Tibial nerve (tissue), 4 donors: ENCODE results near the gene MUC5AC. TPM values are rescaled to one million over a fixed set of nuclear protein-coding genes. Genes with fewer than 3 reads are reported as not detected.
"Not testable (repeated sequence)": the region's sequence is repeated elsewhere in the genome, so short reads cannot be mapped to it uniquely, and the experiment has no call there.

Experiments
- DNase-seq, 2 donors: peaks; one replicate each; pipeline ENCODE4 v3.0.0-alpha.2; 2019; ENCODE audit warnings: low spot score in 2 of 2
- H3K27ac ChIP-seq, 4 donors: fragments of 200-600 bp; sonication (generic) in 3 of 4; one replicate each; pipeline ENCODE4 v1.5.1; 2017 to 2019; ENCODE audit warnings: mild to moderate bottlenecking in 1 of 4
- H3K27me3 ChIP-seq, 2 donors: fragments of 200-600 bp; sonication (generic) in 1 of 2; one replicate each; pipeline versions ENCODE4 v1.5.1 to v1.6.0; 2017 to 2019
- H3K36me3 ChIP-seq, 3 donors: fragments of 200-600 bp; sonication (generic); one replicate each; pipeline ENCODE4 v1.5.1; 2018 to 2019
- H3K4me1 ChIP-seq, 4 donors: fragments of 200-600 bp; sonication (generic) in 3 of 4; one replicate each; pipeline ENCODE4 v1.5.1; 2017 to 2019
- H3K4me3 ChIP-seq, 4 donors: fragments of 200-600 bp; sonication (generic) in 3 of 4; one replicate each; pipeline ENCODE4 v1.5.1; 2017 to 2019; ENCODE audit warnings: mild to moderate bottlenecking in 1 of 4, moderate library complexity in 1 of 4
- H3K9me3 ChIP-seq, 4 donors: fragments of 200-600 bp; sonication (generic) in 3 of 4; one replicate each; pipeline ENCODE4 v1.5.1; 2017 to 2019
- EP300 ChIP-seq, 2 donors: sonication (generic); formaldehyde crosslinking; IDR thresholded peaks; one replicate each; pipeline ENCODE4 v1.6.1; 2017; ENCODE audit warnings: antibody characterized with exemption in 2 of 2, mild to moderate bottlenecking in 1 of 2
- POLR2A ChIP-seq, 2 donors: fragments of 450-650 bp; IDR thresholded peaks; one replicate each; pipeline ENCODE4 v1.6.1; 2017; ENCODE audit warnings: antibody characterized with exemption in 2 of 2, mild to moderate bottlenecking in 2 of 2, moderate library complexity in 2 of 2
- WGBS, 2 donors: methylation state at CpG; one replicate each; pipeline ENCODE4 v1.1.5; 2018; 5-methylcytosine and 5-hydroxymethylcytosine counted together
- total RNA-seq, 4 donors: library from RNA; depleted of rRNA; stranded (reverse); fragments of >200 nt; gene quantifications; one replicate each; pipeline ENCODE4 v1.1.0, GENCODE V29; 2016
- TF ChIP-seq, protein P1 (sequence below), 5 experiments: fragments of 200-600 bp in 3 of 5; fragments of 450-650 bp in 2 of 5; sonication (generic) in 3 of 5; IDR thresholded peaks; one replicate each; pipeline ENCODE4 v1.5.1; 2016 to 2019; ENCODE audit warnings: antibody characterized with exemption in 5 of 5, mild to moderate bottlenecking in 3 of 5, moderate library complexity in 2 of 5

The MUC5AC gene
- total RNA-seq, 4 donors from 2014 or later, result not detected

DNA sequence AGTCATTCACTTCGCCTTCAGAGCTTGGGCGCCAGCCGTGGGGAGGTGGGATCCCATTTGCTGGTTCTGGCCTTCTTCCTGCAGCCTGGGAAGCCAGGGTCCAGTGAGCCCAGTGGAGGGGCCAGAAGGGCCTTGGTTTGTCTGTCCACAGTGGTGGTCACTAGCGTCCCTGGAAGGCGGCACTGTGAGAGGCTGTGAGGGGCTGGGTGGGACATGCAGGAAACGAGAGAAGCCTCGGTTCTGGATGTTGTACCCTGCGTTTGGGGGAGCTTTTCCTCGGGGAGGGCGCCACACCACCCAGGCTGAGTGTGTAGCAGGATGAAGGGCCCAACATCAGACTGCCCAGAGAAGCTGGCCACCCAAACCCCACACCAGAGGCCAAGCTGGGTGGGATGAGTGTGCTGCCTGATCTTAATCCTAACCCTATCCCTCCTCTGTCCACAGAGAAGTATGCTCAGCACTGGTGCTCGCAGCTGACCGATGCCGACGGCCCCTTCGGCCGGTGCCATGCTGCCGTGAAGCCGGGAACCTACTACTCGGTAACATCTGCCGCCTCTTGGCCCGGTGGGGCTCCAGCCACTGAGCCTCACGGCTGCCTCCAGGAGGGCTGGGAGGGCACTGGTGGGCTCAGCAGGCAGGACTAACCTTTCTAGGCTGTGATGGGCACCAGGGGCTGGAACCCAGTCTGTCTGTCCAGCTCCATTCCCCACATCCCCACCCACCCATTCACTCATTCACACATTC is 14.4 kb downstream of the MUC5AC start:
- DNase-seq, result no peak
- no peaks in the 10 kb centered on the region for H3K36me3 ChIP-seq
- no peaks in the 10 kb centered on the region for H3K27me3 ChIP-seq
- TF ChIP-seq, protein P1, sequence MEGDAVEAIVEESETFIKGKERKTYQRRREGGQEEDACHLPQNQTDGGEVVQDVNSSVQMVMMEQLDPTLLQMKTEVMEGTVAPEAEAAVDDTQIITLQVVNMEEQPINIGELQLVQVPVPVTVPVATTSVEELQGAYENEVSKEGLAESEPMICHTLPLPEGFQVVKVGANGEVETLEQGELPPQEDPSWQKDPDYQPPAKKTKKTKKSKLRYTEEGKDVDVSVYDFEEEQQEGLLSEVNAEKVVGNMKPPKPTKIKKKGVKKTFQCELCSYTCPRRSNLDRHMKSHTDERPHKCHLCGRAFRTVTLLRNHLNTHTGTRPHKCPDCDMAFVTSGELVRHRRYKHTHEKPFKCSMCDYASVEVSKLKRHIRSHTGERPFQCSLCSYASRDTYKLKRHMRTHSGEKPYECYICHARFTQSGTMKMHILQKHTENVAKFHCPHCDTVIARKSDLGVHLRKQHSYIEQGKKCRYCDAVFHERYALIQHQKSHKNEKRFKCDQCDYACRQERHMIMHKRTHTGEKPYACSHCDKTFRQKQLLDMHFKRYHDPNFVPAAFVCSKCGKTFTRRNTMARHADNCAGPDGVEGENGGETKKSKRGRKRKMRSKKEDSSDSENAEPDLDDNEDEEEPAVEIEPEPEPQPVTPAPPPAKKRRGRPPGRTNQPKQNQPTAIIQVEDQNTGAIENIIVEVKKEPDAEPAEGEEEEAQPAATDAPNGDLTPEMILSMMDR (IDR thresholded peaks at IDR 0.05), result no peak
- TF ChIP-seq POLR2A (IDR thresholded peaks at IDR 0.05), result no peak
- no peak for TF ChIP-seq EP300 (IDR thresholded peaks at IDR 0.05)
- WGBS, 2 donors, result 90 to 94% methylated on average over 15 to 21 of the region's 22 CpGs
- no peak overlapping the region for H3K4me3 ChIP-seq
- H3K27ac ChIP-seq, result no peak overlapping the region
- H3K4me1 ChIP-seq, result no peaks in the 10 kb centered on the region
- peaks cover 0 to 10% (median 0%) of the 10 kb centered on the region in 4 donors for H3K9me3 ChIP-seq

DNA sequence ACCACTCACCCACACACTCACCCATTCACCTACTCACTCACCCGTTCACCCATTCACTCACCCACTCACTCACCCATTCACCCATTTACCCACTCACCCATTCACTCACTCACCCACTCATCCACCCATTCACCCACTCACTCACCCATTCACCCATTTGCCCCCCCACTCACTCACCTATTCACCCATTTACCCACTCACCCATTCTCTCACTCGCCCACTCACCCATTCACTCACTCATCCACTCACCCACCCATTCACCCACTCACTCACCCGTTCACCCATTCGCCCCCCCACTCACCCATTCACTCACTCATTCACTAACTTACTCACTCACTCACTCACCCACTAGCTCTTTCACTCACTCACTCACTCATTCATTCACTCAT is 15.0 kb downstream of the MUC5AC start:
- Histone ChIP-seq H3K27me3 (no peaks in the 10 kb centered on the region), H3K27ac (no peak overlapping the region), H3K36me3 (no peaks in the 10 kb centered on the region), H3K4me1 (no peaks in the 10 kb centered on the region), H3K4me3 (no peak overlapping the region), H3K9me3 (peaks cover 0 to 10% (median 0%) of the 10 kb centered on the region in 4 donors)
- DNase-seq, result no peak
- 77% methylated on average over 4 of the region's 4 CpGs for WGBS, 2 donors
- TF ChIP-seq EP300 (IDR thresholded peaks at IDR 0.05), result no peak
- TF ChIP-seq, protein P1 (IDR thresholded peaks at IDR 0.05), result no peak
- TF ChIP-seq POLR2A (IDR thresholded peaks at IDR 0.05), result no peak

DNA sequence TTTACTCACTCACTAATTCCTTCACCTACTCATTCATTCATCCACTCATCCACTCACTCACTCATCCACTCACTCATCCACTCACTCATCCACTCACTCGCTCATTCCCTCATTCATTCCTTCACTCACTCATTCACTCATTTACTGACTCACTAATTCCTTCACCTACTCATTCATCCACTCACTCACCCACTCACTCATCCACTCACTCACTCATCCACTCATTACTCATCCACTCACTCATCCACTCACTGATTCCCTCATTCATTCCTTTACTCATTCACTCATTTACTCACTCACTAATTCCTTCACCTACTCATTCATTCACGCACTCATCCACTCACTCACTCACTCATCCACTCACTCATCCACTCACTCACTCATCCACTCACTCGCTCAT is 15.6 kb downstream of the MUC5AC start:
- H3K36me3 ChIP-seq, DNase-seq, H3K27me3 ChIP-seq, H3K27ac ChIP-seq, H3K4me1 ChIP-seq, H3K4me3 ChIP-seq, H3K9me3 ChIP-seq: not testable (repeated sequence)
- WGBS, 2 donors, result 89 to 97% methylated on average over 3 of the region's 3 CpGs

DNA sequence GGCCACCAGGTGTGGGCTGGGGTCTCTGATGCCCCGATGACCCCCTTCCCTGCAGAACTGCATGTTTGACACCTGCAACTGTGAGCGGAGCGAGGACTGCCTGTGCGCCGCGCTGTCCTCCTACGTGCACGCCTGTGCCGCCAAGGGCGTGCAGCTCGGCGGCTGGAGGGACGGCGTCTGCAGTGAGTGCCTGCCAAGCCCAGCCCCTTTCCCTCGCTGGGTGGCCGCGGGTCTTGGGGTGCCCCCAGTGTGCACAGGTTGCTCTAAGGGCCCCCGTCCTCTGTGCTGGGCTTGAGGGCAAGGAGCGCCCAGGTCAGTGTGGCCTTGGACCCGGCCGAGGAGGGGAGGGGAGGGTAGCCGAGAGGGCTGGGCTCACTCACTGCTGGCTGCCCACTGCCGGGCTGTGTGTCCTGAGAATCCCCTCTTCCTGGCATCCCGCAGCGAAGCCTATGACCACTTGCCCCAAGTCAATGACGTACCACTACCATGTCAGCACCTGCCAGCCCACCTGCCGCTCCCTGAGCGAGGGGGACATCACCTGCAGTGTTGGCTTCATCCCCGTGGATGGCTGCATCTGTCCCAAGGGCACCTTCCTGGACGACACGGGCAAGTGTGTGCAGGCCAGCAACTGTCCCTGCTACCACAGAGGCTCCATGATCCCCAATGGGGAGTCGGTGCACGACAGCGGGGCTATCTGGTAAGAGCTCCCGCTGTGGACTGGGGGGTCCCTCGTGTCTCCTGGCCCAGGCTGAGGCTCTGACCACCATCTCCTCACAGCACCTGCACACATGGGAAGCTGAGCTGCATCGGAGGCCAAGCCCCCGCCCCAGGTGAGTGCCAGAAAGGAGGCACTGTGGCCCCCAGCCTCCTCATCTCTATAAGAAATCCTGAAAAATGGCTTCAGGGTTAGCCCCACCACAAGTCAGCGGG is 17.0 kb downstream of the MUC5AC start:
- Histone ChIP-seq H3K4me3 (no peak overlapping the region), H3K36me3 (no peaks in the 10 kb centered on the region), H3K27ac (no peak overlapping the region), H3K27me3 (no peaks in the 10 kb centered on the region), H3K4me1 (no peaks in the 10 kb centered on the region), H3K9me3 (no peaks in the 10 kb centered on the region)
- WGBS, 2 donors, result 89 to 92% methylated on average over 11 to 27 of the region's 39 CpGs
- no peak for TF ChIP-seq EP300 (IDR thresholded peaks at IDR 0.05)
- TF ChIP-seq POLR2A (IDR thresholded peaks at IDR 0.05), result no peak
- TF ChIP-seq, protein P1 (IDR thresholded peaks at IDR 0.05), result no peak
- no peak for DNase-seq

DNA sequence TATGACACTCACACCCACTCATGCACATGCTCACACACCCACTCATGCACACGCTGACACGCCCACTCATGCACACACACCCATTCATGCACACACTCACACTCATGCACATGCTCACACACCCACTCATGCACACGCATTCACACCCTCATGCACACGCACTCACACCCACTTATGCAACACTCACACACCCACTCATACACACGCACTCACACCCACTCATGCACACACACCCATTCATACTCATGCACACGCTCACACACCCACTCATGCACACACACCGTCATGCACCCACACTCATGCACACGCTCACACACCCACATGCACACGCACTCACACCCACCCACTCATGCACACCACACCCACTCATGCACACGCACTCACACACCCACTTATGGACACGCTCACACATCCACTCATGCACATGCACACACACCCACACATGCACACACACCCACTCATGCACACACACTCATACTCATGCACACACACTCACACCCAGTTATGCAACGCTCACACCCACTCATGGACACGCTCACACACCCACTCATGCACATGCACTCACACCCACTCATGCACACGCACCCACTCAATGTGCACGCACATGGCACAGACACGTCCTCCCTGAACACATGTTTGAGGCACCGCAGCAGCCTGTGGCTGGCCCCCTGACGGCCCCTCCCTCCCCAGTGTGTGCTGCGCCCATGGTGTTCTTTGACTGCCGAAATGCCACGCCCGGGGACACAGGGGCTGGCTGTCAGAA is 17.9 kb downstream of the MUC5AC start:
- TF ChIP-seq POLR2A (IDR thresholded peaks at IDR 0.05) (no peak), EP300 (IDR thresholded peaks at IDR 0.05) (no peak)
- TF ChIP-seq, protein P1 (IDR thresholded peaks at IDR 0.05), result no peak
- no peaks in the 10 kb centered on the region for H3K9me3 ChIP-seq
- H3K4me3 ChIP-seq, result no peak overlapping the region
- no peaks in the 10 kb centered on the region for H3K27me3 ChIP-seq
- no peak for DNase-seq
- no peaks in the 10 kb centered on the region for H3K36me3 ChIP-seq
- 78 to 82% methylated on average over 22 of the region's 22 CpGs for WGBS, 2 donors
- no peaks in the 10 kb centered on the region for H3K4me1 ChIP-seq
- H3K27ac ChIP-seq, result no peak overlapping the region
